KMS-11 (cell line): ENCODE measurements around the gene ZNF354C.

Experiments
- H2AFZ ChIP-seq: fragments of 200-600 bp; sonication (generic); 2 replicates; pipeline ENCODE4 v1.6.1; 2016; ENCODE audit warnings: antibody characterized with exemption, mixed run types, low read depth
- H3K27ac ChIP-seq: fragments of 200-600 bp; sonication (generic); 2 replicates; pipeline ENCODE4 v1.6.1; 2016; ENCODE audit warnings: mild to moderate bottlenecking, mixed run types
- H3K27me3 ChIP-seq: fragments of 200-600 bp; sonication (generic); 2 replicates; pipeline ENCODE4 v1.6.1; 2017; ENCODE audit warnings: mild to moderate bottlenecking, low read depth, mixed run types, moderate library complexity; ENCODE audit not compliant: insufficient read depth
- H3K36me3 ChIP-seq: fragments of 200-600 bp; sonication (generic); 2 replicates; pipeline ENCODE4 v1.6.1; 2017; ENCODE audit warnings: mild to moderate bottlenecking, mixed run types; ENCODE audit not compliant: insufficient read depth
- H3K4me1 ChIP-seq: fragments of 200-600 bp; sonication (generic); 2 replicates; pipeline ENCODE4 v1.6.1; 2016; ENCODE audit warnings: mild to moderate bottlenecking, low read depth, mixed run types; ENCODE audit not compliant: poor library complexity, severe bottlenecking
- H3K4me2 ChIP-seq: fragments of 200-600 bp; sonication (generic); 2 replicates; pipeline ENCODE4 v1.7.0; 2016; ENCODE audit warnings: mild to moderate bottlenecking, mixed run types
- H3K4me3 ChIP-seq: fragments of 200-600 bp; sonication (generic); IDR thresholded peaks from 2 replicates; pipeline ENCODE4 v1.6.1; 2017; ENCODE audit warnings: low read depth, low read length, mixed read lengths; ENCODE audit not compliant: insufficient read depth
- H3K79me2 ChIP-seq: fragments of 200-600 bp; sonication (generic); 2 replicates; pipeline ENCODE4 v1.6.1; 2016; ENCODE audit warnings: low read depth, mixed run types; ENCODE audit not compliant: insufficient read depth
- H3K9ac ChIP-seq: fragments of 200-600 bp; sonication (generic); 2 replicates; pipeline ENCODE4 v1.6.1; 2016; ENCODE audit warnings: mild to moderate bottlenecking, mixed run types
- H4K20me1 ChIP-seq: fragments of 200-600 bp; sonication (generic); 2 replicates; pipeline ENCODE4 v1.6.1; 2016; ENCODE audit warnings: mild to moderate bottlenecking, mixed run types; ENCODE audit not compliant: insufficient read depth
- TF ChIP-seq, protein P1 (sequence below): fragments of 200-600 bp; sonication (generic); conservative IDR thresholded peaks from 2 replicates; pipeline ENCODE4 v1.6.1; 2017; ENCODE audit warnings: low read depth, mild to moderate bottlenecking, antibody characterized with exemption, low read length, moderate library complexity, mixed read lengths

Gene ZNF354C

DNA sequence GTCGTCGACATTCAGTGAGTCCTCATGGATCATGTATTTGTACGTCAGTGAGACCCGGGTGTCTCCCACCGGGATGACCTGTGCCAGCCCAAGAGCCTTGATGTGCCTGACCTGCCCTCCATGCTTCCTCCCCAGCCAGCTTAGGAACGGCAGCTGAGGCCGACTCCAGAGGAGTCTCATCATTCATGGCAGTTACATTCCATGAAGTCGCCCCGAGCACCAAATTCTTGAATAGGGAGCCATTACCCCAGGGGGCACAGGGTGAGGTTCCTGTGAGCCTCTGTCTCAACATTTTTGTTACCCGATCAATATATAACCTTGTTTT is 67.8 kb downstream of the ZNF354C start:
- Histone ChIP-seq H3K4me3 (no peak overlapping the region), H3K79me2 (no peaks in the 10 kb centered on the region), H3K4me1 (no peaks in the 10 kb centered on the region), H3K9ac (no peak overlapping the region), H3K27ac (no peak overlapping the region), H4K20me1 (no peaks in the 10 kb centered on the region), H3K36me3 (no peaks in the 10 kb centered on the region), H3K4me2 (no peak overlapping the region), H3K27me3 (no peaks in the 10 kb centered on the region), H2AFZ (no peak overlapping the region)
- TF ChIP-seq, protein P1, sequence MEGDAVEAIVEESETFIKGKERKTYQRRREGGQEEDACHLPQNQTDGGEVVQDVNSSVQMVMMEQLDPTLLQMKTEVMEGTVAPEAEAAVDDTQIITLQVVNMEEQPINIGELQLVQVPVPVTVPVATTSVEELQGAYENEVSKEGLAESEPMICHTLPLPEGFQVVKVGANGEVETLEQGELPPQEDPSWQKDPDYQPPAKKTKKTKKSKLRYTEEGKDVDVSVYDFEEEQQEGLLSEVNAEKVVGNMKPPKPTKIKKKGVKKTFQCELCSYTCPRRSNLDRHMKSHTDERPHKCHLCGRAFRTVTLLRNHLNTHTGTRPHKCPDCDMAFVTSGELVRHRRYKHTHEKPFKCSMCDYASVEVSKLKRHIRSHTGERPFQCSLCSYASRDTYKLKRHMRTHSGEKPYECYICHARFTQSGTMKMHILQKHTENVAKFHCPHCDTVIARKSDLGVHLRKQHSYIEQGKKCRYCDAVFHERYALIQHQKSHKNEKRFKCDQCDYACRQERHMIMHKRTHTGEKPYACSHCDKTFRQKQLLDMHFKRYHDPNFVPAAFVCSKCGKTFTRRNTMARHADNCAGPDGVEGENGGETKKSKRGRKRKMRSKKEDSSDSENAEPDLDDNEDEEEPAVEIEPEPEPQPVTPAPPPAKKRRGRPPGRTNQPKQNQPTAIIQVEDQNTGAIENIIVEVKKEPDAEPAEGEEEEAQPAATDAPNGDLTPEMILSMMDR, result no peak

DNA sequence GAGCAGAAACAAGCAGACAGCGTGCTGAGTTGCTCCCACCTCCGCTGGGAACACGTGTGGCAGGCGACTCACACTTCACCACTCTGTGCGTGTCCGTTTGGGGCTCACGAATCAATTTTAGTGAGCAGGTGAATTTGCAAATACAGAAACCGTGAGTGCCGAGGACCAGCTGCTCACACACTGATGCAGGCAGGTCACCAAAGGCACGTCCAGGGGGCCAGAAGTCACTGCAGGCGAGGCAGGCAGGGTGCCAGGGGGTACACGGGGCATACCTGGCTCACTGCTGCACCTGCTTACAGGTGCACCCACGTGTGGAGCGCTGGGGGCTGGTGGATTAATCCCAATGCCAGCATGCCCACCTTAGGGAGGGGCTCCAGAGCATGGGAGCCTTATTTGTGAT is 68.8 kb downstream of the ZNF354C start:
- Histone ChIP-seq H3K36me3 (no peaks in the 10 kb centered on the region), H3K4me3 (no peak overlapping the region), H3K4me1 (no peaks in the 10 kb centered on the region), H3K27me3 (no peaks in the 10 kb centered on the region), H3K79me2 (no peaks in the 10 kb centered on the region), H3K4me2 (no peak overlapping the region), H3K27ac (no peak overlapping the region), H2AFZ (no peak overlapping the region), H3K9ac (no peak overlapping the region), H4K20me1 (no peaks in the 10 kb centered on the region)
- TF ChIP-seq, protein P1, result no peak

DNA sequence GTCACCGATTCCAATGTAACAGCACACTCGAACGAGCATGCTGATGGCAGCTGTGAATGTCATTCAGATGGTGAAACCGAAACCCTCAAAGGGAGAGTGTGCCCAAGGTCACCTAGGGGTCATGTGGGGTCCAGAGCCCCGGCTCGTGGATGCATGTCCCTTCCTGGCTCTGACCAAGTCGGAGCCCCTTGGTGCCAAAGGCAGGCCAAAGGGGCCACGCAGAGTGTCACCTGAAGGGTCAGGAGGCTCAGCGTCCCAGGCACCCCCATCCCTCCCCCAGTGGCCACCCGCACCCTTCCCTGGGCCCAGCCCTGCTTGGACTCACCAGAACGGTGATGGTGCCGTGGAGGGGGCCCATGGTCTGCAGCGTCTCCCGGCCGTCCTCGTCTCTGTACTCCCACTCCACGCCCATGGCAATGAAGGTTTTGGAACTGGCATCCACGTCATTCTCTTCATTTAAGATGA is 69.5 kb downstream of the ZNF354C start:
- Histone ChIP-seq H3K4me3 (no peak overlapping the region), H4K20me1 (no peaks in the 10 kb centered on the region), H3K4me2 (no peak overlapping the region), H2AFZ (no peak overlapping the region), H3K79me2 (no peaks in the 10 kb centered on the region), H3K4me1 (no peaks in the 10 kb centered on the region), H3K27ac (no peak overlapping the region), H3K36me3 (no peaks in the 10 kb centered on the region), H3K27me3 (no peaks in the 10 kb centered on the region), H3K9ac (no peak overlapping the region)
- TF ChIP-seq, protein P1, result no peak

DNA sequence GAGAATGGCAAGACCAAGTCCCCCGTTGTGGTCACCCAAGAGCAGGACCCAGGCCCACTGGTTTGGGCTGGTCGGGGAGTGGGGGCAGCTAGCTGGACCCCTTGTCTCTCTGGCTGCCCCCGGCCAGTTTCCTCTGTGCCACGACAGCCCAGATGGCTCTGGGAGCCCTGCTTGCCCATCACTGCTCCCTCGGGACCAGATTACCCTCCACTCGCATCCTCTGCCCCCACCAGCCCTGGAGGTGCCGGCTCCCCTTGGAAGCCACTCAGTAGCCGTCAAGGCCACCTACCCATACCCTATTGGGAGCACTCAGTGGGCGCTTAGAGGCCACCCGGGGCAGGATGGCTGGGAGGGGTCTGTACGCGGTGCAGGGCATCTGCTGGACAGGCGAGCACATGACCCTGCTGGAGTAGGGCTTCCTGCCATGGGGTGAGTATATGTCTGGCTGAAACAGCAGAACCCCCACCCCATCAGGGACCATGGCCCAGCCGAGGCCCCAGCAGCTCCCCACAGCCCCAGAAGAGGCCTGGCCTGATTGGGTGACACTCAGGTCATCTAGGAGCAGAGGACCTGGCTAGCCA is 70.0 kb downstream of the ZNF354C start:
- H3K4me2 ChIP-seq, result no peak overlapping the region
- no peak overlapping the region for H3K9ac ChIP-seq
- H3K4me3 ChIP-seq, result no peak overlapping the region
- H3K27me3 ChIP-seq, result no peaks in the 10 kb centered on the region
- TF ChIP-seq, protein P1, result no peak
- H3K79me2 ChIP-seq, result no peaks in the 10 kb centered on the region
- no peaks in the 10 kb centered on the region for H4K20me1 ChIP-seq
- H2AFZ ChIP-seq, result no peak overlapping the region
- no peaks in the 10 kb centered on the region for H3K36me3 ChIP-seq
- no peaks in the 10 kb centered on the region for H3K4me1 ChIP-seq
- H3K27ac ChIP-seq, result no peak overlapping the region
